Measurements from ENCODE around the gene SCP2D1.

GRCh38 chr20:18815194-18815942 lies 1.8 kb downstream of the SCP2D1 start:
- TF ChIP-seq CTCF (IDR thresholded peaks at IDR 0.05) (no peak), EZH2 (IDR thresholded peaks at IDR 0.05; ENCODE audit: borderline replicate concordance, insufficient read depth, low read depth, low read length, poor library complexity, severe bottlenecking) (no peak)

All from B cell (primary cell).